Activated T-helper 1 cell treated with anti-CD3 and anti-CD28 coated beads, Interleukin-12 subunit alpha, Interleukin-12 subunit beta, Interleukin-2, Interleukin-4 antibody, amounts not matched to agents 30 ng/mL and 10 ng/mL and 1 ng/mL, durations not matched to agents 14 hours and 24 hours and 36 hours (primary cell): ENCODE data around the gene PXDN. TPM values are rescaled to one million over a fixed set of nuclear protein-coding genes. Genes with fewer than 3 reads are reported as not detected.

Source experiments
- DNase-seq: peaks from one replicate; pipeline ENCODE4 v3.0.0; 2021; ENCODE audit warnings: low spot score
- H3K27ac Mint-ChIP-seq: one replicate; pipeline ENCODE4 v1.8.0; 2021; ENCODE audit warnings: mild to moderate bottlenecking, mixed read lengths
- H3K27me3 Mint-ChIP-seq: one replicate; pipeline ENCODE4 v1.8.0; 2022; ENCODE audit warnings: mild to moderate bottlenecking, moderate library complexity, mixed read lengths; ENCODE audit not compliant: insufficient read depth
- H3K36me3 Mint-ChIP-seq: one replicate; pipeline ENCODE4 v1.8.0; 2021; ENCODE audit warnings: low read depth, mixed read lengths
- H3K4me1 Mint-ChIP-seq: one replicate; pipeline ENCODE4 v1.8.0; 2021; ENCODE audit warnings: low read depth, mixed read lengths
- H3K4me3 Mint-ChIP-seq: one replicate; pipeline ENCODE4 v1.8.0; 2021; ENCODE audit warnings: mild to moderate bottlenecking, moderate library complexity, mixed read lengths
- H3K9me3 Mint-ChIP-seq: one replicate; pipeline ENCODE4 v1.8.0; 2021; ENCODE audit warnings: mixed read lengths
- intact Hi-C: fragments of 100-400 bp; cut with micrococcal nuclease; formaldehyde crosslinking; loops from one replicate; pipeline ENCODE4 v1.15.1; 2024
- total RNA-seq: library from RNA; stranded (reverse); gene quantifications from 2 replicates; pipeline ENCODE4 v1.2.3, GENCODE V29; 2022

The PXDN gene
- total RNA-seq, 1 donor from 2014 or later, result 1.7 TPM

- no peaks in the 10 kb centered on the region for H3K27me3 Mint-ChIP-seq
- no peak overlapping the region for H3K27ac Mint-ChIP-seq
- intact Hi-C loops, result no loop called here
- no peaks in the 10 kb centered on the region for H3K4me1 Mint-ChIP-seq
- no peak for DNase-seq
- no peaks in the 10 kb centered on the region for H3K9me3 Mint-ChIP-seq
- no peak overlapping the region for H3K4me3 Mint-ChIP-seq
- H3K36me3 Mint-ChIP-seq, result no peaks in the 10 kb centered on the region
Observed at GRCh38 chr2:1619556-1619955, 124.8 kb downstream of the PXDN start.

- Mint-ChIP-seq H3K4me1 (no peaks in the 10 kb centered on the region), H3K27me3 (no peaks in the 10 kb centered on the region), H3K36me3 (no peaks in the 10 kb centered on the region), H3K9me3 (no peaks in the 10 kb centered on the region), H3K4me3 (no peak overlapping the region), H3K27ac (no peak overlapping the region)
- intact Hi-C loops, result no loop called here
- DNase-seq, result no peak
Observed at GRCh38 chr2:1618974-1619373, 125.3 kb downstream of the PXDN start.

GRCh38 chr2:1618191-1618961, 125.9 kb downstream of the PXDN start:
- Mint-ChIP-seq H3K4me3 (no peak overlapping the region), H3K36me3 (no peaks in the 10 kb centered on the region)
- intact Hi-C loops, result no loop called here

GRCh38 chr2:1617425-1618021, 126.8 kb downstream of the PXDN start:
- Mint-ChIP-seq H3K27ac (no peak overlapping the region), H3K36me3 (no peaks in the 10 kb centered on the region), H3K9me3 (no peaks in the 10 kb centered on the region), H3K4me1 (no peaks in the 10 kb centered on the region), H3K4me3 (no peak overlapping the region), H3K27me3 (no peaks in the 10 kb centered on the region)
- intact Hi-C loops, result no loop called here
- no peak for DNase-seq

More at GRCh38 chr2:1618191-1618961, 125.9 kb downstream of the PXDN start:
- no peaks in the 10 kb centered on the region for H3K27me3 Mint-ChIP-seq
- DNase-seq, result no peak
- H3K4me1 Mint-ChIP-seq, result no peaks in the 10 kb centered on the region
- no peak overlapping the region for H3K27ac Mint-ChIP-seq
- no peaks in the 10 kb centered on the region for H3K9me3 Mint-ChIP-seq

- H3K9me3 Mint-ChIP-seq, result no peaks in the 10 kb centered on the region
- H3K27ac Mint-ChIP-seq, result no peak overlapping the region
- no peaks in the 10 kb centered on the region for H3K4me1 Mint-ChIP-seq
- no peak for DNase-seq
- no peaks in the 10 kb centered on the region for H3K36me3 Mint-ChIP-seq
- intact Hi-C loops, result no loop called here
- H3K4me3 Mint-ChIP-seq, result no peak overlapping the region
- no peaks in the 10 kb centered on the region for H3K27me3 Mint-ChIP-seq
Observed at GRCh38 chr2:1614564-1614963, 129.8 kb downstream of the PXDN start.

GRCh38 chr2:1613731-1614354, 130.5 kb downstream of the PXDN start:
- intact Hi-C loops, result no loop called here
- DNase-seq, result no peak
- Mint-ChIP-seq H3K4me1 (no peaks in the 10 kb centered on the region), H3K27ac (no peak overlapping the region), H3K9me3 (no peaks in the 10 kb centered on the region), H3K27me3 (no peaks in the 10 kb centered on the region), H3K4me3 (no peak overlapping the region), H3K36me3 (no peaks in the 10 kb centered on the region)

- no peak for DNase-seq
- Mint-ChIP-seq H3K9me3 (no peaks in the 10 kb centered on the region), H3K36me3 (no peaks in the 10 kb centered on the region), H3K27ac (no peak overlapping the region), H3K27me3 (peaks cover 2% of the 10 kb centered on the region), H3K4me1 (no peaks in the 10 kb centered on the region), H3K4me3 (no peak overlapping the region)
- intact Hi-C loops, result no loop called here
Observed at GRCh38 chr2:1613078-1613445, 131.3 kb downstream of the PXDN start.

GRCh38 chr2:1612391-1613077, 131.8 kb downstream of the PXDN start:
- no peak overlapping the region for H3K27ac Mint-ChIP-seq
- peaks cover 2% of the 10 kb centered on the region for H3K27me3 Mint-ChIP-seq
- DNase-seq, result no peak
- no peaks in the 10 kb centered on the region for H3K36me3 Mint-ChIP-seq
- H3K9me3 Mint-ChIP-seq, result no peaks in the 10 kb centered on the region
- intact Hi-C loops, result no loop called here
- H3K4me3 Mint-ChIP-seq, result no peak overlapping the region
- no peaks in the 10 kb centered on the region for H3K4me1 Mint-ChIP-seq

- Mint-ChIP-seq H3K4me3 (no peak overlapping the region), H3K4me1 (no peaks in the 10 kb centered on the region), H3K9me3 (no peaks in the 10 kb centered on the region), H3K27me3 (peaks cover 3% of the 10 kb centered on the region), H3K36me3 (no peaks in the 10 kb centered on the region), H3K27ac (no peak overlapping the region)
- intact Hi-C loops, result no loop called here
- no peak for DNase-seq
Observed at GRCh38 chr2:1611886-1612285, 132.4 kb downstream of the PXDN start.

- Mint-ChIP-seq H3K9me3 (no peaks in the 10 kb centered on the region), H3K4me1 (no peaks in the 10 kb centered on the region), H3K36me3 (no peaks in the 10 kb centered on the region), H3K27ac (no peak overlapping the region), H3K27me3 (peaks cover 7% of the 10 kb centered on the region), H3K4me3 (no peak overlapping the region)
- intact Hi-C loops, result no loop called here
- DNase-seq, result no peak
Observed at GRCh38 chr2:1610096-1610485, 134.2 kb downstream of the PXDN start.

GRCh38 chr2:1609485-1610095, 134.7 kb downstream of the PXDN start:
- Mint-ChIP-seq H3K36me3 (no peaks in the 10 kb centered on the region), H3K27ac (no peak overlapping the region), H3K27me3 (peaks cover 7% of the 10 kb centered on the region), H3K4me1 (no peaks in the 10 kb centered on the region), H3K9me3 (no peaks in the 10 kb centered on the region), H3K4me3 (no peak overlapping the region)
- intact Hi-C loops, result no loop called here
- no peak for DNase-seq

- peaks cover 7% of the 10 kb centered on the region for H3K27me3 Mint-ChIP-seq
- no peak overlapping the region for H3K4me3 Mint-ChIP-seq
- no peaks in the 10 kb centered on the region for H3K36me3 Mint-ChIP-seq
- H3K27ac Mint-ChIP-seq, result no peak overlapping the region
- DNase-seq, result no peak
- intact Hi-C loops, result no loop called here
- H3K9me3 Mint-ChIP-seq, result no peaks in the 10 kb centered on the region
- no peaks in the 10 kb centered on the region for H3K4me1 Mint-ChIP-seq
Observed at GRCh38 chr2:1609040-1609439, 135.3 kb downstream of the PXDN start.
